Middle frontal gyrus (tissue), 1 donor: Measurements from ENCODE around the gene GALNS.
"Not testable (repeated sequence)": the region's sequence is repeated elsewhere in the genome, so short reads cannot be mapped to it uniquely, and the experiment has no call there.

Experiments
- DNase-seq: peaks from one replicate; pipeline ENCODE4 v3.0.0-alpha.2; 2015; ENCODE audit warnings: low spot score; ENCODE audit errors: extremely low spot score

The GALNS gene

GRCh38 chr16:88784074-88784855 lies 72.5 kb downstream of the GALNS start:
- DNase-seq = no peak

DNA sequence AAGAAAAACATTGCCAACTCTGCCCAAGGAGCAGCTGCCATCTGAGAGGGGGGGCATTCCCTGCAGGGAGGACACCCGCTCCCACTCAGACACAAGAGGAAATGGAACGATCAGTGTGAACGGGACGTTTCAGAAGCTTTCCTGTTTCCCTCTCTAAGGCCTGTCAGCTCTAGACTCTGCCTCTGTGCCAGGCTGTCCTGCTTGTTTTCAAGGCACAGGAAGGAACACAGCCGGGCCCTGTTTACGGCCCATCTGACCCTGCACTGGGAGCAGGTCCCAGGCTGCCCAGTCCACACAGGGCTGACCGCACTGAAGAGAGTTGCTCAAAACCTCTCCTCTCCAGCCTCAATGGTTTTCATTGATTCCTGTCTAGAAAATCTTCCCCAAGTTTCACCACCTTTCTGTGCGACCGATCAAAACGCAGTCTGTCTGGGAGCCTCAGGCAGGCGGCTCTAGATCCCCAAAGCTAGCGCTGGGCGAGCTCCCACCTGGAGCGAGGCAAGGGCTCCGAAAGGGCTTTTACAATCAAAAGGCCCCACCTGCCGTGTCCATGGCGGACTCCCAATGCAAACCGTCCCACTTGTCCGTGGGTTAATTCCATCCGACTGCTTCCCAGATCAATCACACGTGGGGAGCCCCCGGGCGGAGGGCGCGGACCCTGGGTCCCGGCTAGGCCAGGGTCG lies 73.2 kb downstream of the GALNS start:
- no peak for DNase-seq

DNA sequence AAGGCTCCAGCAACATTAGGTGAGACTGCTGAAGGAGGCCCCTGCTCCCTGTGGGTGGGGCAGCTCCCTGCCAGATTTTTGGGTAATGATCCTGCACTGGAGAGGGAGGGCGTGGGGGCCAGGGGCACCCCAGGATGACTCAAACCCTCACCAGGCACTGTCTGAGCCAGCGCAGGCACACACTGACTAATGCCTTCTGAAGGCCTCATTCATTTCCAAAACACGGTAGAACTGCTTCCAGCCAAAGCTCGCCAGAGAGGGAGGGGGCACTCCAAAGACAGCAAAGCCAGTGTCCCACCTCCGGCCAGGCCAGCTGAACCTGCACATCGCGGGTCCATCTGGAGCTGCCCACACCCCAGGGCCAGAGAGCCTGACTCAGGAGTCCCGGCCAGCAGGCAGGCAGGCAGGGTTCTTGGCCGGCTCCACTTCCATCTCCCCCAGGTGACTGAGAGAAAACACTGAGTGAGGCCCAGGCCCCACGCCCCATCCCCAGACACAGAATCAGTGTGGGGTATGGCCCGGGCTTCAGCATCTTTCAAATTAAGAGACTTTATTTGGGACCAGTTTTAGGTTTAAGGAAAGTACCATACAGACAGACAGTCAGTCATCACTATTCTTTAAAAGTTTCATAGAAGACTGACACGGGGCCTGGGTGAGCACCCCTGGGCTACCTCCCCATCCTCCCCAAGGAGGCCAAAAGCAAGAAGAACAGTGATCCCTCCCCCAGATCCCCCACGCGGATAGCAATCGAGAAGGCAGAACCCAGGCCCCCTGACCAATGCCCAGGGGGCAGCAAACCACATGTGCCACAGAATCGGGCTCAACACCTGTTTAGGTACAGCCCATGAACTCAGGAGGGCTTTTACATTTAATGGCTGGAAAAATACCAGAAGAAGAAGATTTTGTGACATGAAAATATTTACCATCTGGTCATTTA lies 74.0 kb downstream of the GALNS start:
- no peak for DNase-seq

GRCh38 chr16:88781140-88782077 lies 75.3 kb downstream of the GALNS start:
- DNase-seq = no peak

GRCh38 chr16:88780142-88781062 lies 76.3 kb downstream of the GALNS start:
- DNase-seq = no peak

DNA sequence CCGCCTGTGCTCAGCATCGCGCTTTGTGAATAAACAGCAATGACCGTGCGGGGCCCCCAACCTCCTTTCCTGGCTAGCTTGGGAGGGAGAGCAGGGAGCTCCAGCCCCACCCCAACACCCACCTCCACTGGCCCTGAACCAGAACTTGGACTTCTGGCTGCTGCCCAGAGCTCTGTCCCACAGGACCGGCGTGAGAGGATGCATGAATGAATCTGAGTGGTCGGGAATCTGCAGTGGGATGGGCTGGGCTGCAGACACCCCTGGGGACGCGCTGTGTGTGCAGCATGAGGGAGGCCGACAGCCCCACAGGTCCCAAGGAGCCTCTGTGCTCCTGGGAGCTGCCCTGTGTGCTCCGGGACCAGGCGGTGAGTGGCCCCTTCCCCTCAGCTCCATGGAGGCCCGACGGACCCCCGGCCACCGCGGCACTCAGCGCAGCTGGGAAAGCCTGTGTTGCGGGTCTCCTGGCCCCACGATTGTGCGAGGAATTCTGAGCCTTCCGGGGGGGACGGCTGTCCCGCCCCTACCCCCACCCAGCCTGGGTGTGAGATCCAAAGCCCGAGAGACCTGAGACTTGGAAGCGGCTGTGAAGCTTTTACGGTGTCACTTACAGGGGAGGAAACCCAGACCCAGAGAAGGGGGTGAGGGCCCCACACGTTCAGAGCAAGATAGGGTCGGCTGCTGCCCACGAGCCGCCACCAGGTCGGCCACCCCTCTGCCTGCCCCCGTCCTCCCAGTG lies 77.2 kb downstream of the GALNS start:
- DNase-seq = no peak

GRCh38 chr16:88778541-88779065 lies 78.1 kb downstream of the GALNS start:
- no peak for DNase-seq

DNA sequence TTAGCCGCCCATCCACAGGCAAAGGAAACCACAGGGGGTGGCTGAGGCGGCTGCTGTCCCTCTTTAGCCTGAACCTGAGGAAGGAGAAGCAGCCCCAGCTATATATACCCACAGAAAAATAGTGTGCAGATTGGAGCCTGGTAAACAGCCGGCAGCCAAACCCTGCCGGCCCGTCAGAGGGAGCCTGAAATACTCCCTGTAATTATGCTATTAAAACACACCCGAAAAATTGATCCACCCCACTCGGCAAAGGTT lies 78.5 kb downstream of the GALNS start:
- DNase-seq = no peak

DNA sequence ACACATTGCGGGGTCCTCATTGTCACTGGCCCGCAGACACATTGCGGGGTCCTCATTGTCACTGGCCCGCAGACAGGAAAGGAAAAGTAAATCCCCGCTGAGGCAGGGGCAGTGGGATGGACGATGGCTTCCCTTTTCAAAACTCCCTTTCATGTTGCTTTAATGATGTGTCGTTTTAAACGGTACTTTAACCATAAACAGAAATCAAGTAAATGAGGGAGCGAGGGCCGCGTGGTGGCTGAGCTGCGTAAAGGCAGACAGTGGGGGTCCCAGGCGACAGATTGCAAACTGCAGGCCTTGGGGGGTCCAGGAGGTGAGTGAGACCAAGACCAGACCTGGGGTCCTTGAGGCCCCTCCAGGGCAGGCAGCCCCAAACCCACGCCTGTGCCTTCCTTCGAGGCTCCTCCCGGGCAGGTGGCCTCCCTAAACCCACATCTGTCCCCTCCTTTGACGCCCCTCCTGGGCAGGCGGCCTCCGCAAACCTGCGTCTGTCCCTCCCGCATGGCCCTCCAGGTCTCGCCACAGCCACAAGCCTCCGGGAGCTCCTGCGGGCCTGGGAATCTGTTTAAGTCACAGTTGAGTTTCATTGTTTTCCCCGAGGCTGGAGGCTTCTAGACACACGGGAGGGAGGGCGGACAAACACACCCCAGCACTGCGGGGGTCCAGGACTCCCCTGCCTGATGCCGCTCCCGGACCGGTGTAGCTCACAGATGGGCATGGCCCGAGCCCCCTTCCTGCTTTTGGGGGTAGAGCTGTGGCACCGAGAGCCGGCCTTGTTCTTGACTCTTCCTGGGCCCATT lies 79.1 kb downstream of the GALNS start:
- no peak for DNase-seq

DNA sequence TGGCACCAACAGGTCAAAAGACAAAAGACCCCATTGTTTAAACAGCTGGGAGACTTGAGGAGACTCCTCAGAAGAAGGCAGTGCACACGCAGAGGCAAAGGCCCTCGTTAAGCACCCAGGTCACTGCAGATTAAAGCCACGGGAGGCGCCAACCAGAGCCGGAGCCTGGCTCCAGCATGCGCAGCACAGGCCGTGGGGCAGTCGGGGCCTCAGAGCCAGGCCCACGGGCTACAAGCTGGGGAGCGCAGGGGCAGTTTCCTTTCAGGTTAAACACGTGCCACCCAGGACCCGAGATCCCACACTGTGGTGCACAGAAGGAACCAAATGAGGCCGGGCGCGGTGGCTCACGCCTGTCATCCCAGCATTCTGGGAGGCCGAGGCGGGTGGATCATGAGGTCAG lies 80.9 kb downstream of the GALNS start:
- no peak for DNase-seq

GRCh38 chr16:88774544-88775393 lies 82.0 kb downstream of the GALNS start:
- DNase-seq = no peak

DNA sequence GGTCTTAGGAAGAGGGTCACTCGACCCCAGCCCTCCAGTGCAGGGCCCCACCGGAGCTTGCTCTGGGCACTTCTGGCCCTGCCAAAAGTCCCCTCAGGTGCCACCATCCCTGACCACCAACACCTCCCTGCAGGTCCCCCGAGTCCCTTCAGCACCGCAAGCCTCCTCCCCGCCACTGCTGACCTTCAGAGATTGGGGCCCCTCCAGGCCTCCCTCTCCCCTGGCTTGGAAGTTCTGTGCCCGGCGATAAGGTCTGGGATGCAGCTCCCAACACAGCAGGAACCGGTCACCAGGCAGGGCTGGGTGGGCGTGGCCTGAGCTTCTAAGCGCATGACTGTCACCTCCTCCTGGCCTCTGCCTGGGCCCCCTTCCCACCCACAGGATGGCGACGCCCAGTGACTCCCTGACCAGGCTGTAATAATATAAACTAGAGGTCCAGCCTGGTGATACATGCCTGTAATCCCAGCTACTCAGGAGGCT lies 82.9 kb downstream of the GALNS start:
- no peak for DNase-seq

DNA sequence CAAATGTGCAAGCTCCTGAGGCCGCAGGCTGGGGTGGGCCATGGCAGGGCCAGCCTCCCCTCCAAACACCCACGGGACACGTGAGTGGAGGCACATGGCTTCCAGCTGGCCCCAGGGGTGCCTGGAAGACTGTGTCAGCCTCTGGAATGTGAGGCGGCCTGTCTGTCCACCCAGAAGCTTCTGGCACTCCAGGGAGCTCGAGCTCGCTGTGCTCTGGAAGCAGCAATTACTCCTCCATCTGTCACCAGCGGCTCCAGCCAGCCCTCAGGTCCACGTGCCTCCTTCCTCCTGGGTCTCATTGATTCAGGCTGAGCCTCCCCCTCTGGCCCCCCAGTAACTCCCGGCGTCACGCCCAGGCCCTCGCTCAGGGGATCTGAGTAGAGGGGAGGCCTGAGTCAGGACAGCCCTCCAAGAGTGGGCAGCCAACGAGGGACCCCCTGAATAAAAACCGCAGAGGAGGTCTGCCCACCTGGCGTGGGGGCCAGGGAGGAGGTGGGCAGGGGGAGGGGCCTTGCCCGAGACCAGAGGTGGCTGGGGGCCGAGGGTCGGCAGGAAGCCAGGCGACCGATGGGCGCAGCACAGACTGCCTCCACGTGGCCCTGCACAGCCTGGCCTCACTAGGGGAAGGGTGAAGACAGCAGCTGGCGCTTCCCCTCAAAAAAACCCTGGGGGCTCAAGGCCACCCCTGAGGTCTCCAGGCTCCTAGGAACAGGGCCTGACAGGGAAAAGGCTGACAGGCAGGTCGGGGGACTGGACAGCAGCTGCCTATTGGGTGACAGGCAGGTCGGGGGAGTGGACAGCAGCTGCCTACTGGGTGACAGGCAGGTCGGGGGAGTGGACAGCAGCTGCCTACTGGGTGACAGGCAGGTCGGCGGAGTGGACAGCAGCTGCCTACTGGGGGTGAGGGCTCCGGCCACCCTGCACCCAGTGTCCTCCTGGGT lies 83.6 kb downstream of the GALNS start:
- no peak for DNase-seq

GRCh38 chr16:88771781-88772180 lies 85.0 kb downstream of the GALNS start:
- DNase-seq = not testable (repeated sequence)

GRCh38 chr16:88771294-88771772 lies 85.4 kb downstream of the GALNS start:
- DNase-seq = no peak
